ENCODE data around the gene EIF4E1B.

Gene EIF4E1B

DNA sequence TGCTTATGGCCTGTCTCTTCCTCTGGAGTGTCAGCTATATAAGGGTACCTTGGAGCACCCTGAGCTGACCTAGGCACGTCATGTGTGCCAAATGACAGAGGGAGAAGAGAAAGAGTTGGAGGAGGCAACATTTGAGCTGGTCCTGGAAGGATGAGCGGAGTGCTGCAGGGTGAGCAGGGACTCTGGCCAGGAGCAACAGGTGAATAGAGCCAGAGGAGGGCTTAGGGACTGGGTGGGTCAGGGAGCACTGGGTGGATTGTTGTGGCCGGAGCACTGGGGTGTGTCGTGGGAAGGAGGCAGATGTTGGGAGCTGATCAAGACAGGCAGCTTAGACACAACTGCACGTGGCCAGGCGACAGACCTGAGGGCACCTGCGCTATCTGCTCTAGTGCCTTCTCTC lies 60.4 kb downstream of the EIF4E1B start:
- DNase-seq (ENCODE audit: low read depth, low spot score), result no peak

DNA sequence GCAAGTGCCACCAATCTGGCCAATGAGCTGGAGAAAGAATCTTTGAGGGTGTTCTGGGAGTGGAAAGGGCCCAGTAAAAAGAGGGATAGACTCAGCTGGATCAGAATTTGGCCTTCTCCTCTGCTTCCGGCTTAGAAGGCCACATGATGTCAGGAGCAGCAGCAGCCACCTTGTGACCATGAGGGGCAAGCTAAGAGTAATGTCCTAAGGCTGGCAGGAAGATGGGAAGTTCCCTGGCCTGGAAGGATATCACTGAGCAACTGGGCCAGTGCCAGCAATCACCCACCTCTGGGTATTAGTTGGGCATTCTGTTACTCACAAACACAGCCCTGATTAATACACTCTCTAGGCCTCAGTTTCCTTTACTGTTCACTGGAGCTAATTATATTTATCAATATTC lies 61.0 kb downstream of the EIF4E1B start:
- DNase-seq (ENCODE audit: low read depth, low spot score), result no peak

DNA sequence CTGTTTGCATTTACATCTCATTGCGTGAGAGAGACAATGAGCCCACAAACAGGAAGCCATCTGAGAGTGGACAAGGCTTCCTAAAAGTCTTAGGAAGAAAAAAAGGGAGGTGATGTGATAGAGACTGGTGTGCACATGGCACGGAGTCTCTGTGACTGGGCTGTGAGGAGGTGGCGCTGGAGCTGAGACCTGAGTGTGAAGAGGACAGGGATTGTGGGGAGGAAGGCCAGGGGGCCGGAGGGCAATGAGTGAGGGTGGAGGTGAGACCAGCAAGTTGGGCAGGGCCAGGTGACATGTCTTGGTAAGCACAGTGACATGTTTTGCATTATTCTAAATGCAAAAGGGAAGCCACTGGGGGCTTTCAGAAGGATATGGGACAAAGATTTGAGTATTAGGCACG lies 61.9 kb downstream of the EIF4E1B start:
- no peak for DNase-seq (ENCODE audit: low read depth, low spot score)

DNA sequence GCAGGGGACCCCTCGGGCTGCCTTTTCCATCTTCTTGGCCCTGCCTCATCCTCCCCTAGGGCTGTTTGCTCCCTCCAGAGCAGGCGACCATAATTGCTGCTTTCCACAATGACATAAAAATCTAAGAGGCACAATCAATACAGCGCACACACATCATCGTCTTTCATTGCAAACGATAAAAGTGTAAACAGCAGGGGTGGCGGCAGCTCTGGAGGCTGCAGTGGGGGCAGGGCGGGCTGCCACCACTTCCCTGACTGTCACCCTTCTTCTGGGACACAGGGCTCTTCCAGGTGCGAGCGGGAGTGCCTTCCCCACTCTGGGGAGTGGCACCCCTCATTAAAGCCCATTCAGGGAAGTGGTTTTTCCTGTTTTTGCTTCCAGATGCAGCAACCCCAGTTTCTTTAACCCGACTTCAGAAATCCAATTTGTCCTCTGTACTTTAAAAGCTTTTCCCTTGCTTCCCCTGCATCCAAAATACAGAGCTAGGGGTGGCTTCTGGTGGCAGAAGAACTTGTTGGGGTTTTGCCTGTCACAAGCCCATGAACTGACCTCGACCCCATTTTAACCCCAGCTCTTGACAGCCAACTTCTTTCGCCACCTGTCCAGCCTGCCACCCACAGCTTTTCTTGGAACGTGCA lies 62.5 kb downstream of the EIF4E1B start:
- no peak for DNase-seq (ENCODE audit: low read depth, low spot score)

DNA sequence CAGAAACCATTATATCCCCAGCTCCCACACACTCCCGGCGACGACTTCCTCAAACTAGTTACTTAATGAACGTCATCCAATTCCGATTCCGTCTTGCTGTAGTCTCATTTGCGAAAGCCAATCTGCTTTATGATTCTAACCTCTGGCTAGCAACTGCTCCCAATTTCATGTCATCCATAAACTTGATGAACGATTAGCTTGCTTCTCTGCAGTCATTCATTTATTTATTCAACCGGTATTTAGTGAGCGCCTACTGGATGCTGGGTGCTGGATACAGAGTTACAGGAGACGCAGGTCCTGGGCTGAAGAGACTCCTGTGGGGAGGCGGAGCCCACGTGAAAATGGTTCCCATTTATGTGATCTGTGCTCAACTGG lies 63.0 kb downstream of the EIF4E1B start:
- DNase-seq (ENCODE audit: low read depth, low spot score), result no peak

DNA sequence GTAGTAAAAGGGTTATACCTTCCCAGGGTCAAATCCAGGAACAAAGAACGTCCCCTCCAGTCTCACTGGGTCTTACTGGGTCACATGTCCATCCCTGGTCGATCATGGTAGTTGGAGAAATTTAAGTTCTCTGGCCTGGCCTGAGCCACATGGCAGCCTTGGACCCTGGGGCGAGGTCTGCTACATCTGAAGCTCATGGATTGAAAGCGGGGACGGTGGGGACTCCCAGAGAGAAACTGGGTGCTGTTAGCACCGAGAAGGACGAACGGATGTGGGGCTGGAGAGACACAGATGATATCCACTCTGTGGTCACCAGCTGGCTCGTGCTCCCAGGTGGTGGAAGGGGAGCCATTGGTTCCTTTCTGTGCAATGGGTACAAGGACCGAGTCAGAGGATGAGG lies 63.7 kb downstream of the EIF4E1B start:
- DNase-seq (ENCODE audit: low read depth, low spot score), result no peak

DNA sequence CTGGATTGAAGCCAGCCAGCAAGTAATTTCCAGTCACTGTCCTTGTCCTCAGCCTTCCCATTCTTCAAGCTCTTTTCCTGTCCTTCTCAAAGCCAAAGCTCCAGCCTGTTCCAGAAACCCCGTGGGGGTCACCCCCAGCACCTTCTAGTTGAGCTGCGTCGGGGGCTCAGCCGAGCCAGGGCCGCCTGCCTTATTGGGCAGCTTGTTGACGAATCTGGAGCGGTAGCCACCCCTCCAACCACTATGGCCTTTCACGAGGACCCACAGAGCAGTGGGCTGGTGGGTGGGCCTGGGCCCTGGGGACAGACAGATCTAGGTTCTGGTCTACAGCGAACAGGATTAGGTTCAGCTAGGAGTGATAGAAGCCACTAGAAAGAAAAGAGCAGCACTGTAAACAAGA lies 64.2 kb downstream of the EIF4E1B start:
- no peak for DNase-seq (ENCODE audit: low read depth, low spot score)

DNA sequence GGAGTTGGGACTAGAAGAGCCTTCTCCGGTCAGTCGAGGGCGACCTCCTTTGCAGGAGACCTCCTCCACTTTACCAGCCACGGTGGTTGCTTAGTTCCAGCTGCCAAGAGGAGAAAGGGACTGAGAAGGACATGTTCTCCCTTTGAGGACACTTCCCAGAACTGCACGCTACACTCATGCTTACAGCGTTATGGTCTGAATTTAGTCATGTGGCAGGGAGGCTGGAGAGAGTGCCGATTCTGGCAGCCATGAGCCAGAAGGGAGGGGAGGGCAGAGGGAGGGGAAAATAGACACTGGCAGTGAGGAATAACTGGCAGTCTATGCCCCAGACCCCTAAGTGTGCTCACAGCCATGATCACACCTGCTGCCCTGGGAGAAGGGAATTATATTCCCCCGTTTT lies 64.6 kb downstream of the EIF4E1B start:
- DNase-seq (ENCODE audit: low read depth, low spot score), result no peak

All from brain pericyte (primary cell).